ENCODE results near the gene FBXO27.

The FBXO27 gene

DNA sequence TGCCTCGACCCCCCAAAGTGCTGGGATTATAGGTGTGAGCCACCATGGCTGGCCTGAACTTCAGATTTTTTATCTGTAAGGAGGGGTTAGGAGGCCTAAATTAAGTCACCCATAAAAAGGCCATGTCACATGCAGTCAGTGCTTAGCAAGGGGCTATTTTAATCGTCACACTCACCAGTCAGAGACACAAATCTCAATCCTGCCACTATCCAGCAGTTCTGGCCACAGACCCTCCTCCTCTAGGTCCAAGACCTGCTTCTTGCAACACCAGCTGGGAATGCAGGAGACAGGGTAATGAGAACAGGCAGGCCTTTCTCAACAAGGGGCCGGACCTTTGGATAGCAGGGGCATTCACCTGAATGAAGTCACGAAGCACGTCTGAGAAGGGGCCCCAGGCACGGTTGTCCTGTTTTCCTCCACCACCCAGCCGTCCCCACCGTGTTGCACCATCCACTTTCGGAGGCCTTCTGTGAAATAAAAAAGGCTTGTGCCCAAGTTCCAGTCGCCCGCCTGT lies 1.4 kb downstream of the FBXO27 start:
- H3K4me1 ChIP-seq (ENCODE audit: low read length), result peaks cover 33% of the 10 kb centered on the region
- peaks cover 10% of the 10 kb centered on the region; the same call in 1 of the 2 replicates for H3K79me2 ChIP-seq (ENCODE audit: low read length)
- H3K36me3 ChIP-seq (replicated peaks; ENCODE audit: low read depth, low read length), result peaks cover 28% of the 10 kb centered on the region
- H3K4me3 ChIP-seq (ENCODE audit: low read length), result peak overlapping the region; percentile 91
- H3K4me2 ChIP-seq (ENCODE audit: low read length), result peak overlapping the region; percentile 100
- H3K27ac ChIP-seq (ENCODE audit: low read length), result peak overlapping the region; percentile 77
- TF ChIP-seq CTCF (IDR thresholded peaks at IDR 0.05; ENCODE audit: low read depth, low read length) (no peak), EZH2phosphoT487 (IDR thresholded peaks at IDR 0.05; ENCODE audit: low read depth) (no peak)
- H3K9ac ChIP-seq (ENCODE audit: low read length), result peak overlapping the region; percentile 95
- 0 out of 2 replicates have a peak overlapping the region, but pooled peaks have one; percentile 50 for H2AFZ ChIP-seq (ENCODE audit: low read depth, low read length)
- no peaks in the 10 kb centered on the region for H4K20me1 ChIP-seq (ENCODE audit: insufficient read depth, low read length)
- peaks cover 11% of the 10 kb centered on the region; the same call in 1 of the 2 replicates for H3K9me3 ChIP-seq (ENCODE audit: insufficient read depth, low read length)
- H3K27me3 ChIP-seq (ENCODE audit: low read depth, low read length), result no peaks in the 10 kb centered on the region

GRCh38 chr19:39024875-39025641 lies 7.3 kb downstream of the FBXO27 start:
- Histone ChIP-seq H2AFZ (ENCODE audit: low read depth, low read length) (no peak overlapping the region; the same call in 1 of the 2 replicates), H3K4me2 (ENCODE audit: low read length) (peak overlapping the region; percentile 40), H4K20me1 (ENCODE audit: insufficient read depth, low read length) (no peaks in the 10 kb centered on the region), H3K4me3 (ENCODE audit: low read length) (no peak overlapping the region), H3K36me3 (replicated peaks; ENCODE audit: low read depth, low read length) (peaks cover 53% of the 10 kb centered on the region), H3K27me3 (ENCODE audit: low read depth, low read length) (no peaks in the 10 kb centered on the region), H3K9me3 (ENCODE audit: insufficient read depth, low read length) (peaks cover 14% of the 10 kb centered on the region; the same call in 1 of the 2 replicates), H3K79me2 (ENCODE audit: low read length) (peaks cover under 1% of the 10 kb centered on the region; the same call in 1 of the 2 replicates), H3K9ac (ENCODE audit: low read length) (peak overlapping the region; percentile 32; the same call in 1 of the 2 replicates), H3K4me1 (ENCODE audit: low read length) (peaks cover 67% of the 10 kb centered on the region), H3K27ac (ENCODE audit: low read length) (peak overlapping the region; percentile 81)
- no peak for TF ChIP-seq CTCF (IDR thresholded peaks at IDR 0.05; ENCODE audit: low read depth, low read length)
- no peak for TF ChIP-seq EZH2phosphoT487 (IDR thresholded peaks at IDR 0.05; ENCODE audit: low read depth)

GRCh38 chr19:39021063-39021462 lies 11.3 kb downstream of the FBXO27 start:
- Histone ChIP-seq H2AFZ (ENCODE audit: low read depth, low read length) (no peak overlapping the region), H3K4me2 (ENCODE audit: low read length) (peak overlapping the region; percentile 44), H3K4me3 (ENCODE audit: low read length) (no peak overlapping the region), H3K27ac (ENCODE audit: low read length) (peak overlapping the region; percentile 86), H3K9ac (ENCODE audit: low read length) (peak overlapping the region; percentile 36; the same call in 1 of the 2 replicates), H3K4me1 (ENCODE audit: low read length) (peaks cover 55% of the 10 kb centered on the region), H3K36me3 (replicated peaks; ENCODE audit: low read depth, low read length) (peaks cover 33% of the 10 kb centered on the region), H3K79me2 (ENCODE audit: low read length) (no peaks in the 10 kb centered on the region), H3K27me3 (ENCODE audit: low read depth, low read length) (no peaks in the 10 kb centered on the region), H3K9me3 (ENCODE audit: insufficient read depth, low read length) (peaks cover 2% of the 10 kb centered on the region; the same call in 1 of the 2 replicates), H4K20me1 (ENCODE audit: insufficient read depth, low read length) (no peaks in the 10 kb centered on the region)
- TF ChIP-seq CTCF (IDR thresholded peaks at IDR 0.05; ENCODE audit: low read depth, low read length), result no peak
- no peak for TF ChIP-seq EZH2phosphoT487 (IDR thresholded peaks at IDR 0.05; ENCODE audit: low read depth)

DNA sequence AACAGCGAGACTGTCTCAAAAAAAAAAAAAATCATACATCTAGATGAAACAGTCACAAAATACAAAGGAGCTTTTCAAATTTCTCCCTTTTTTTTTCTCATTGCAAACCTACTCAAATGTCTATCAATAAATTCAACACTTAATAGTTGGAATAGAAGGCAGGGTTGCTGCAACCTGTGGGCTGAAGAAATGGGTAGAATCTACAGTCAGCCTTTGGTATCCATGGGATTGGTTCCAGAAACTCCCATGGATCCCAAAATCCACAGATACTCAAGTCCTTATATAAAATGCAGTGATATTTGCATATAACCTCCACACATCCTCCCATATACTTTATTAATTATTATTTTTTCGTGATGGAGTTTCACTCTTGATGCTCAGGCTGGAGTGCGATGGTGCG lies 14.7 kb downstream of the FBXO27 start:
- Histone ChIP-seq H3K27ac (ENCODE audit: low read length) (no peak overlapping the region), H3K4me3 (ENCODE audit: low read length) (no peak overlapping the region), H3K9me3 (ENCODE audit: insufficient read depth, low read length) (peaks cover 2% of the 10 kb centered on the region; the same call in 1 of the 2 replicates), H3K36me3 (replicated peaks; ENCODE audit: low read depth, low read length) (peaks cover 19% of the 10 kb centered on the region), H3K4me1 (ENCODE audit: low read length) (peaks cover 30% of the 10 kb centered on the region), H3K27me3 (ENCODE audit: low read depth, low read length) (no peaks in the 10 kb centered on the region), H3K4me2 (ENCODE audit: low read length) (no peak overlapping the region), H4K20me1 (ENCODE audit: insufficient read depth, low read length) (no peaks in the 10 kb centered on the region), H3K79me2 (ENCODE audit: low read length) (no peaks in the 10 kb centered on the region), H2AFZ (ENCODE audit: low read depth, low read length) (no peak overlapping the region), H3K9ac (ENCODE audit: low read length) (no peak overlapping the region)
- TF ChIP-seq EZH2phosphoT487 (IDR thresholded peaks at IDR 0.05; ENCODE audit: low read depth), result no peak
